SK-N-SH (cell line): ENCODE results near the gene HP1BP3. TPM values are rescaled to one million over a fixed set of nuclear protein-coding genes. Genes with fewer than 3 reads are reported as not detected.

ENCODE experiments used
- CTCF ChIA-PET: fragments of 300-600, 350-600 bp; formaldehyde crosslinking; extraction: SDS; loops from one replicate; lab custom pipeline; 2021; lab: Yijun Ruan, JAX
- POLR2A ChIA-PET: fragments of 350-600 bp; sonication (Branson Sonifier 250); formaldehyde crosslinking; extraction: SDS; loops from one replicate; lab custom pipeline; 2020; ENCODE audit warnings: antibody characterized with exemption, inconsistent platforms; lab: Yijun Ruan, JAX
- DNase-seq: peaks from one replicate; pipeline ENCODE4 v3.0.0; 2012
- H2AFZ ChIP-seq: fragments of 200-600 bp; sonication (generic); 2 replicates; pipeline ENCODE4 v1.8.1; 2016; ENCODE audit warnings: antibody characterized with exemption, mild to moderate bottlenecking, low read depth
- H3F3A ChIP-seq: fragments of 200-600 bp; sonication (generic); replicated peaks from 2 replicates; pipeline ENCODE3; 2016; ENCODE audit warnings: antibody characterized with exemption, mild to moderate bottlenecking; ENCODE audit not compliant: insufficient read depth
- H3K27ac ChIP-seq, 2 experiments: fragments of 200-500 bp in 1 of 2; fragments of 200-600 bp in 1 of 2; sonication (Bioruptor generic) in 1 of 2; sonication (generic), shearing (Covaris generic) in 1 of 2; 2 replicates each; pipeline versions ENCODE4 v1.5.1 to v1.6.1; 2014 to 2016; ENCODE audit warnings: low read depth in 2 of 2, inconsistent platforms in 1 of 2, low read length in 1 of 2, mild to moderate bottlenecking in 1 of 2, mixed read lengths in 1 of 2
- H3K27me3 ChIP-seq: fragments of 200-600 bp; sonication (generic), shearing (Covaris generic); 2 replicates; pipeline ENCODE4 v1.6.1; 2016; ENCODE audit warnings: mixed run types; ENCODE audit not compliant: insufficient read depth
- H3K36me3 ChIP-seq, 2 experiments: fragments of 200-500 bp in 1 of 2; fragments of 200-600 bp in 1 of 2; sonication (Bioruptor generic) in 1 of 2; sonication (generic) in 1 of 2; replicated peaks in 1 of 2; 2 replicates each; pipeline versions ENCODE3 to v1.5.1; 2014 to 2016; ENCODE audit warnings: low read length in 1 of 2, mild to moderate bottlenecking in 1 of 2; ENCODE audit not compliant: insufficient read depth in 2 of 2, control insufficient read depth in 1 of 2
- H3K4me1 ChIP-seq, 2 experiments: fragments of 200-500 bp in 1 of 2; fragments of 200-600 bp in 1 of 2; sonication (Bioruptor generic) in 1 of 2; sonication (generic), shearing (Covaris generic) in 1 of 2; 2 replicates each; pipeline versions ENCODE4 v1.5.1 to v1.6.1; 2014 to 2016; ENCODE audit warnings: low read depth in 1 of 2, low read length in 1 of 2, mixed run types in 1 of 2; ENCODE audit not compliant: insufficient read depth in 2 of 2, control insufficient read depth in 1 of 2
- H3K4me2 ChIP-seq: fragments of 200-600 bp; sonication (generic), shearing (Covaris generic); 2 replicates; pipeline ENCODE4 v1.6.1; 2017; ENCODE audit warnings: mixed run types
- H3K4me3 ChIP-seq, 2 experiments: fragments of 200-500 bp in 1 of 2; fragments of 200-600 bp in 1 of 2; sonication (Bioruptor generic) in 1 of 2; sonication (generic), shearing (Covaris generic) in 1 of 2; 2 replicates each; pipeline versions ENCODE4 v1.5.1 to v1.8.1; 2014 to 2016; ENCODE audit warnings: low read depth in 2 of 2, inconsistent platforms in 1 of 2, low read length in 1 of 2, mild to moderate bottlenecking in 1 of 2, mixed read lengths in 1 of 2, moderate library complexity in 1 of 2
- H3K79me2 ChIP-seq: fragments of 200-600 bp; sonication (generic); 2 replicates; pipeline ENCODE4 v1.8.1; 2017; ENCODE audit warnings: mild to moderate bottlenecking; ENCODE audit not compliant: insufficient read depth
- H3K9ac ChIP-seq: fragments of 200-600 bp; sonication (generic); 2 replicates; pipeline ENCODE4 v1.6.1; 2017; ENCODE audit warnings: mixed run types
- H3K9me2 ChIP-seq: fragments of 200-600 bp; sonication (generic); 2 replicates; pipeline ENCODE4 v1.6.1; 2017; ENCODE audit warnings: mixed run types
- H3K9me3 ChIP-seq: fragments of 200-600 bp; sonication (generic); 2 replicates; pipeline ENCODE4 v1.6.1; 2017; ENCODE audit warnings: mixed run types, mild to moderate bottlenecking, moderate library complexity
- H4K20me1 ChIP-seq: fragments of 200-600 bp; sonication (generic); 2 replicates; pipeline ENCODE4 v1.6.1; 2017; ENCODE audit warnings: mild to moderate bottlenecking, mixed run types; ENCODE audit not compliant: insufficient read depth
- CTCF ChIP-seq: fragments of 200-600 bp; sonication (generic); IDR thresholded peaks from 2 replicates; pipeline ENCODE4 v1.6.1; 2017; ENCODE audit warnings: antibody characterized with exemption, mild to moderate bottlenecking, moderate library complexity
- EZH2phosphoT487 ChIP-seq: fragments of 200-600 bp; sonication (generic); IDR thresholded peaks from 2 replicates; pipeline ENCODE4 v1.6.1; 2017; ENCODE audit warnings: low read depth, mixed run types, mild to moderate bottlenecking, antibody characterized with exemption, moderate library complexity, borderline replicate concordance
- FOSL2 ChIP-seq: IDR thresholded peaks from 2 replicates; pipeline ENCODE4 v1.4.0; 2012; ENCODE audit warnings: low read depth, mild to moderate bottlenecking, moderate library complexity, borderline replicate concordance
- MXI1 ChIP-seq: IDR thresholded peaks from 2 replicates; pipeline ENCODE4 v1.6.1; 2012; ENCODE audit warnings: mild to moderate bottlenecking, low read depth, low read length, improper control_type of control experiment
- RAD21 ChIP-seq: IDR thresholded peaks from 2 replicates; pipeline ENCODE4 v1.6.1; 2012; ENCODE audit warnings: mild to moderate bottlenecking, low read length
- REST ChIP-seq: IDR thresholded peaks from 2 replicates; pipeline ENCODE4 v1.6.1; 2012; ENCODE audit warnings: mild to moderate bottlenecking, low read depth, low read length, moderate library complexity
- RXRA ChIP-seq: IDR thresholded peaks from 2 replicates; pipeline ENCODE4 v1.4.0; 2012; ENCODE audit warnings: low read depth, mild to moderate bottlenecking, borderline replicate concordance
- SIN3A ChIP-seq: IDR thresholded peaks from 2 replicates; pipeline ENCODE4 v1.6.1; 2012; ENCODE audit warnings: low read depth, mild to moderate bottlenecking, low read length, moderate library complexity, borderline replicate concordance
- TAF1 ChIP-seq: IDR thresholded peaks from 2 replicates; pipeline ENCODE4 v1.6.1; 2012; ENCODE audit warnings: low read depth, mild to moderate bottlenecking, low read length, moderate library complexity, borderline replicate concordance
- WGBS: methylation state at CpG from one replicate; pipeline ENCODE4 v1.1.6; 2017; ENCODE audit warnings: low lambda C conversion rate; 5-methylcytosine and 5-hydroxymethylcytosine counted together
- polyA plus RNA-seq, 3 experiments: library from polyadenylated mRNA; depleted of rRNA; stranded (reverse); fragments of >200 nt; gene quantifications; 2 replicates each; pipeline ENCODE4 v1.2.3, GENCODE V29; 2012

Gene HP1BP3
- polyA plus RNA-seq, 1 of the 3 experiments (the other 2 are of a cell fraction) = 236 TPM

DNA sequence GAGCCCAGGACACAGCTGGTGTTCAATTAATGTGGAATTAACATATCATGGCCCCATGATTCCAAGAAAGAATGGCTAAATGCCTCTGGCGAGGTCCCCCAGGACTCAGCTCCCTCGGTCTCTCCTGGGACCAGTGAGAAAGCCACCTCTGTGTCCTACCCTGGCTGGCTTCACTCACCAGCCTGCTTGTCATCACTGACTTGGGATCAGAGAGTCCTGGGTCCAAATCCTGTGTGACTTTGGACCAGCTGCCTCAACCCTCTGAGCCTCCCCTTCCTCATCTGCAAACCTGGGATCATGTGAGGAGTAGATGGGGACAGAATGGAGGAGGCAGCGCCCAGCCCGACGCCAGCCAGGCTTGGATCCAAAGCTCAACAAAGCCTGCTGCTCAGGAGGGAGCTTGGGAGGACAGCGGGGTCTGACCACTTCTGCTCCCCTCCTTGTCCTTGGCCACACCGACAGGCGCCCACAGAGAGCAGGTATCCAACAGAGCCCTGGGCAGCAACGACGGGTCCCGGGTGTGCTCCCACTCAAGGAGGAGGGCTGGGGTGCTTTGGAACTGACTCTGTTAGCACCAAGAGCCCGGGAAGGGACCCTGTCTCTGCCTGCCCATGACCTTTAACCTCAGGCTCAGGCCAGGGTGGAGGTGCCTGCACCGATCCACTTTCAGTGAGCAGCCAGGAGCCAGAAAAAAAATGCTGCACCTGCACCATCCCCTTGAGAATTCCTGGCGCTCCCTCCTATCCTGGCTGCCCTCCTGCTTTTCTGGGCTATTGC lies 57.8 kb downstream of the HP1BP3 start:
- Histone ChIP-seq H3K4me1 (peaks cover 7 to 17% of the 10 kb centered on the region in 2 experiments; a peak in 2 of 4 replicates), H3F3A (peaks cover 21% of the 10 kb centered on the region), H3K27ac (no peak overlapping the region), H3K9ac (no peak overlapping the region), H3K9me2 (no peaks in the 10 kb centered on the region), H3K27me3 (no peaks in the 10 kb centered on the region), H4K20me1 (no peaks in the 10 kb centered on the region), H3K4me3 (no peak overlapping the region), H3K36me3 (no peaks in the 10 kb centered on the region), H3K79me2 (no peaks in the 10 kb centered on the region; the same call in 1 of the 2 replicates), H3K4me2 (no peak overlapping the region), H2AFZ (no peak overlapping the region), H3K9me3 (no peaks in the 10 kb centered on the region)
- 94% methylated on average over 2 of the region's 14 CpGs for WGBS
- DNase-seq = peak; percentile 14
- ChIA-PET POLR2A (no interaction called here), CTCF (interaction anchor here (0.9 kb wide), 1 partner anchor 466 kb away, joined by 3 read pairs; no protein-coding TSS in a partner anchor)
- TF ChIP-seq RAD21 (no peak), MXI1 (no peak), CTCF (no peak), SIN3A (no peak), REST (no peak), FOSL2 (no peak), TAF1 (no peak), EZH2phosphoT487 (no peak), RXRA (no peak)
